UCSD-AML1 (cell line): ENCODE results near the gene XPNPEP1.

Source experiments
- DNase-seq: peaks from one replicate; lab custom pipeline; 2025; ENCODE audit not compliant: unreplicated experiment; lab: John Stamatoyannopoulos, UW

The XPNPEP1 gene

GRCh38 chr10:109922976-109923921, at the start of gene XPNPEP1:
TSS of gene XPNPEP1 (minus strand) at chr10:109923511. CDS start at chr10:109923433, 78 bp downstream.
- DNase-seq: peak; percentile 91

- DNase-seq: no peak
Observed at GRCh38 chr10:109972372-109973001, 49.2 kb upstream of the XPNPEP1 start.

GRCh38 chr10:109971634-109972033, 48.3 kb upstream of the XPNPEP1 start:
- no peak for DNase-seq

- DNase-seq: no peak
Observed at GRCh38 chr10:109969760-109970346, 46.5 kb upstream of the XPNPEP1 start.

GRCh38 chr10:109968953-109969759, 45.8 kb upstream of the XPNPEP1 start:
- no peak for DNase-seq

GRCh38 chr10:109967739-109968088, 44.4 kb upstream of the XPNPEP1 start:
- DNase-seq: no peak

- no peak for DNase-seq
Observed at GRCh38 chr10:109966961-109967738, 43.8 kb upstream of the XPNPEP1 start.

GRCh38 chr10:109964318-109964717, 41.0 kb upstream of the XPNPEP1 start:
- no peak for DNase-seq

- no peak for DNase-seq
Observed at GRCh38 chr10:109963439-109963838, 40.1 kb upstream of the XPNPEP1 start.

- no peak for DNase-seq
Observed at GRCh38 chr10:109962247-109962646, 38.9 kb upstream of the XPNPEP1 start.

GRCh38 chr10:109961174-109962001, 38.1 kb upstream of the XPNPEP1 start:
- DNase-seq: no peak

GRCh38 chr10:109960682-109961081, 37.4 kb upstream of the XPNPEP1 start:
- DNase-seq: no peak

GRCh38 chr10:109959259-109960145, 36.2 kb upstream of the XPNPEP1 start:
- no peak for DNase-seq

GRCh38 chr10:109958059-109958458, 34.7 kb upstream of the XPNPEP1 start:
- DNase-seq: no peak

- no peak for DNase-seq
Observed at GRCh38 chr10:109957092-109957797, 33.9 kb upstream of the XPNPEP1 start.

- DNase-seq: peak; percentile 11
Observed at GRCh38 chr10:109956454-109957091, 33.3 kb upstream of the XPNPEP1 start.

- DNase-seq: no peak
Observed at GRCh38 chr10:109953766-109954165, 30.5 kb upstream of the XPNPEP1 start.
